PC-3 (cell line): Measurements from ENCODE around the gene PEX13.

Experiments
- CTCF ChIP-seq: fragments of 300-600 bp; sonication (generic); conservative IDR thresholded peaks from 2 replicates; pipeline ENCODE4 v1.5.1; 2017; ENCODE audit warnings: antibody characterized with exemption, low read depth, mild to moderate bottlenecking, low read length
- EZH2 ChIP-seq: fragments of 300-600 bp; sonication (generic); IDR thresholded peaks from one replicate; pipeline ENCODE4 v1.6.1; 2017; ENCODE audit warnings: antibody characterized with exemption, mild to moderate bottlenecking, low read length; ENCODE audit not compliant: unreplicated experiment
- EZH2phosphoT487 ChIP-seq: fragments of 300-600 bp; sonication (generic); IDR thresholded peaks from 2 replicates; pipeline ENCODE4 v1.6.1; 2018; ENCODE audit warnings: mild to moderate bottlenecking, antibody characterized with exemption, low read length, borderline replicate concordance

- TF ChIP-seq CTCF (no peak), EZH2 (no peak), EZH2phosphoT487 (no peak)
Measured at GRCh38 chr2:61045226-61045625, 27.7 kb downstream of the PEX13 start.
